Psoas muscle (tissue), 8 donors: ENCODE results near the gene P2RY13. TPM values are rescaled to one million over a fixed set of nuclear protein-coding genes. Genes with fewer than 3 reads are reported as not detected.

Experiments
- ATAC-seq, 4 donors: fragments of 200-7000 bp; cut with Tn5 transposase; one replicate each; pipeline ENCODE4 v1.9.1; 2020; ENCODE audit warnings: moderate library complexity in 3 of 4, mild to moderate bottlenecking in 2 of 4
- DNase-seq, 2 donors: peaks; one replicate each; pipeline ENCODE4 v3.0.0-alpha.2; 2020
- H3K27ac ChIP-seq: fragments of 200-600 bp; one replicate; pipeline ENCODE4 v1.8.0; 2022
- H3K27me3 ChIP-seq, 3 donors: fragments of 200-600 bp in 1 of 3; one replicate each; pipeline versions ENCODE4 v1.6.1 to v1.8.0; 2013 to 2022; ENCODE audit warnings: low read length in 2 of 3, mild to moderate bottlenecking in 2 of 3, moderate library complexity in 1 of 3; ENCODE audit not compliant: insufficient read depth in 3 of 3
- H3K36me3 ChIP-seq, 2 donors: fragments of 200-600 bp in 1 of 2; one replicate each; pipeline versions ENCODE4 v1.6.1 to v1.8.0; 2013 to 2022; ENCODE audit warnings: low read depth in 1 of 2, mild to moderate bottlenecking in 1 of 2, moderate library complexity in 1 of 2; ENCODE audit not compliant: insufficient read depth in 1 of 2
- H3K4me1 ChIP-seq: fragments of 200-600 bp; one replicate; pipeline ENCODE4 v1.8.0; 2022
- H3K4me3 ChIP-seq: fragments of 200-600 bp; one replicate; pipeline ENCODE4 v1.8.0; 2022; ENCODE audit warnings: mild to moderate bottlenecking
- H3K9me3 ChIP-seq: fragments of 200-600 bp; one replicate; pipeline ENCODE4 v1.8.0; 2022
- WGBS, 3 donors: extraction: QIAGEN DNeasy Blood & Tissue Kit; methylation state at CpG; one replicate each; pipeline versions ENCODE4 v1.1.6 to v1.1.7; 2013; 5-methylcytosine and 5-hydroxymethylcytosine counted together
- intact Hi-C, 2 donors: fragments of 100-400 bp; cut with DNase I; formaldehyde crosslinking; loops; one replicate each; pipeline versions ENCODE4 v1.11.0 to v1.14.2; 2022
- polyA plus RNA-seq, 3 donors: library from polyadenylated mRNA; stranded (reverse); fragments of 200-250 nt; gene quantifications; one replicate each; pipeline ENCODE4 v1.2.3, GENCODE V29; 2013
- total RNA-seq, 4 donors: library from RNA; stranded (reverse); fragmentation: NEBNext Ultra II Directional in 2 of 4; extraction: Animal tissue kit (Norgen Biotek cat#: 25700) in 2 of 4; gene quantifications; one replicate each; pipeline versions ENCODE4 v1.2.1 to v1.2.4, GENCODE V29; 2021 to 2023
- TF ChIP-seq, protein P1 (sequence below): fragments of 200-600 bp; IDR thresholded peaks from one replicate; pipeline ENCODE4 v1.8.0; 2022; ENCODE audit warnings: antibody characterized with exemption
- donor health status: healthy with polysubstance abuse.
- donor health status: DM: no; HTN: no; CAD: no; lungs with moderate emphysema.
- donor health status: Bipolar disorder and iron deficiency.
- donor health status: healthy.
- donor health status: DM: yes; HTN: yes; CAD: no.
- donor health status: DM: no; HTN: no; CAD: no.
- donor health status: DM: no; HTN: no; CAD: no.
- donor health status: DM: yes; HTN: yes; CAD: no.

The P2RY13 gene
- total and polyA plus RNA-seq, 7 donors = 0.03 to 0.88 (median 0.28) TPM

DNA sequence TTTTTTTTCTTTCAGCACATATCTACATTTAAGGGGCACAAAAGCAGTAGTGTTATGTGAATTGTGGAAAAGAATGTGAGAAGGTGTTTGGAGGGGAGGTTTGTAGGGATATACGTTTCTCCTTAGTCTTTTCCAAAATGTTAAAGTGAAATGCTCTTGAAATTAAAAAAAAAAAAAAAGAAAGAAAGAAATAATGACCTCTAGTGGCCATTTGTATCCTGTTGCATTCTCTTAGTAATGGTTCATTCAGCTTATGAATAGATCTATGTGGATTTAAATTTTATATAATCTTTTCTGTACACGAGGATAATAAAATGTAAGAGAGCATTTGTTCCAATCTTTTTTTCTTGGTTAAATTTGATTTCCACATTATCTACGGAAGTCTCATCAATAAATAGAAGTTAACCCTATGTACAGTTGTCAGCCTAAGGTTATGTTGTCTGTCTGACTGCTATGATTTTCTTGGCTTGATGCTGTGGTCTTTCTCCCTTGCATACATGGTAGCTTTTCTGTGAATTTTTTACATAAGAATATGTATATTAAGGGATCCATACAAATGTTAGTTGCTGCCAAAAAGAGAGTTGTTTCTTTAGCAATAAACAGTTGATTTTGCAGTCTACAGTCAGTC is 1.7 kb downstream of the P2RY13 start:
- WGBS, 3 donors = 20 to 33% (median 23%) methylated on average over 3 of the region's 3 CpGs

DNA sequence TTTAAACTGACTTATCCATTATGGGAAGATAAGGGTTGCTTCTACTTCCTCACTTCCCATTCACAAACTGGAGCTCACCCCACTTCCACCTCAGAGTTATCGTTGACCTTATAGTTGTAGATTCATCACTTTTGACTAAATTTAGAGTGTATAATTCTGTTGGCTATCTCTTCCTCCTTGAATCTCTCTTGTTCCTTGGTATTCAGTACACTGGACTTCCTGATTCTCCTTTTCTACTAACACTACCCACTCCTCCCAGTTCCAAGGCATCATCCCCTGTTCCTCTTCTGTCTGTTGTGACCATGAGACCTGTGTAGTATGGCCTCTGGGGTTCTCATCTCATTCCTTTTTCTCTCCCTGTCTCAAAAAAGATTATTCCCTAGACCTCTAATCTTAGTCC is 6.8 kb downstream of the P2RY13 start:
- ATAC-seq = no peak

More for the DNA sequence above, 1.7 kb downstream of the P2RY13 start:
- Histone ChIP-seq H3K27ac (no peak overlapping the region), H3K9me3 (no peaks in the 10 kb centered on the region), H3K36me3 (no peaks in the 10 kb centered on the region), H3K4me3 (no peak overlapping the region), H3K4me1 (no peaks in the 10 kb centered on the region), H3K27me3 (no peaks in the 10 kb centered on the region)
- TF ChIP-seq, protein P1, sequence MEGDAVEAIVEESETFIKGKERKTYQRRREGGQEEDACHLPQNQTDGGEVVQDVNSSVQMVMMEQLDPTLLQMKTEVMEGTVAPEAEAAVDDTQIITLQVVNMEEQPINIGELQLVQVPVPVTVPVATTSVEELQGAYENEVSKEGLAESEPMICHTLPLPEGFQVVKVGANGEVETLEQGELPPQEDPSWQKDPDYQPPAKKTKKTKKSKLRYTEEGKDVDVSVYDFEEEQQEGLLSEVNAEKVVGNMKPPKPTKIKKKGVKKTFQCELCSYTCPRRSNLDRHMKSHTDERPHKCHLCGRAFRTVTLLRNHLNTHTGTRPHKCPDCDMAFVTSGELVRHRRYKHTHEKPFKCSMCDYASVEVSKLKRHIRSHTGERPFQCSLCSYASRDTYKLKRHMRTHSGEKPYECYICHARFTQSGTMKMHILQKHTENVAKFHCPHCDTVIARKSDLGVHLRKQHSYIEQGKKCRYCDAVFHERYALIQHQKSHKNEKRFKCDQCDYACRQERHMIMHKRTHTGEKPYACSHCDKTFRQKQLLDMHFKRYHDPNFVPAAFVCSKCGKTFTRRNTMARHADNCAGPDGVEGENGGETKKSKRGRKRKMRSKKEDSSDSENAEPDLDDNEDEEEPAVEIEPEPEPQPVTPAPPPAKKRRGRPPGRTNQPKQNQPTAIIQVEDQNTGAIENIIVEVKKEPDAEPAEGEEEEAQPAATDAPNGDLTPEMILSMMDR = peak; percentile 52
- intact Hi-C loops = loop anchor here in 1 of 2 donors (5.0 kb wide), 1 partner anchor 100 kb away; no protein-coding TSS in a partner anchor
- DNase-seq = no peak
- peak in 1 of 4 donors; percentile 62 for ATAC-seq

DNA sequence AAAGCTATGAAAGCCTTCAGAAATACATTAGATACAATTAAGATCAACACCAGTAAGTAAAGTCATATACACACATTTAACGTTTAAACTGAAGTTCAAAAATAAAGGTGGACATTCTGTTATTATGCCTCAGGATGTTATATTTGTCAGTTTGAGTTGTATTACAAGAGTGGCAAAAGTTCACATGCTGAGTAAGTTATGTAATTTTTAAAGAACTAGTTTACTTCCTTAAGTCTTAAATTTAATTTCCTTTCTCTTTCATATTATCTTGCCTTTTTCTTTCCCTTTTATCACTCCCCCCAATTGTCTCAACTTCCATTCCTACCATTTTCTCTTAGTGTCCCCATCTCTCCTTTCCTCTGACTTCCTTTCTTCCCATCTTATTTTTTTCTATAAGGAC is 7.8 kb downstream of the P2RY13 start:
- H3K27me3 ChIP-seq = no peaks in the 10 kb centered on the region
- no peak overlapping the region for H3K27ac ChIP-seq
- H3K9me3 ChIP-seq = no peaks in the 10 kb centered on the region
- ATAC-seq (no peak), DNase-seq (no peak)
- 72 to 80% (median 78%) methylated on average over 1 of the region's 1 CpG for WGBS, 3 donors
- intact Hi-C loops = no loop called here
- no peaks in the 10 kb centered on the region for H3K36me3 ChIP-seq
- no peak overlapping the region for H3K4me3 ChIP-seq
- no peaks in the 10 kb centered on the region for H3K4me1 ChIP-seq
- TF ChIP-seq, protein P1 = no peak

More for the DNA sequence above, 6.8 kb downstream of the P2RY13 start:
- H3K4me3 ChIP-seq = no peak overlapping the region
- H3K9me3 ChIP-seq = no peaks in the 10 kb centered on the region
- DNase-seq = no peak
- H3K27ac ChIP-seq = no peak overlapping the region
- no peaks in the 10 kb centered on the region for H3K36me3 ChIP-seq
- TF ChIP-seq, protein P1 = no peak
- no peaks in the 10 kb centered on the region for H3K4me1 ChIP-seq
- intact Hi-C loops = no loop called here
- no peaks in the 10 kb centered on the region for H3K27me3 ChIP-seq
- 91 to 100% (median 100%) methylated on average over 1 of the region's 1 CpG for WGBS, 3 donors

DNA sequence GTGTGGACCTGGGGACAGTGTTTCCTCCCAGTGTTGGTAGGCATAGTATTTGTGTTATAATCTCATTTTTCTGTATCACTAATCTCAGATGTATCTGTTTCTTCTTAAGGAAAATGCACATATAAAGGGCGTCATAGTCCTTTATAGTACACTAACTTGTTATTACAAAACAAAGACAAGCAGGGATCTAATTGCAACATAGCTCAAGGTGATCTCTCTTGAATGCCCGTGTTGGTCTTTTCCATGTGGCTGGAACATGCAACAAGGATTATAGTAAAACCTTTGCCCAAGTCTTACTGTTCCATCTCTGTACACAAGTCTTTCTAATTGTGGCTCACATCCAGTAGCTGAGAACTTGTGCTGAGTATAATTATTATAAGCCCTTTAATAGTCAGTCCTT is 9.2 kb downstream of the P2RY13 start:
- DNase-seq = no peak
- H3K4me3 ChIP-seq = no peak overlapping the region
- no peaks in the 10 kb centered on the region for H3K9me3 ChIP-seq
- no peaks in the 10 kb centered on the region for H3K27me3 ChIP-seq
- no peaks in the 10 kb centered on the region for H3K4me1 ChIP-seq
- 70 to 85% (median 75%) methylated on average over 2 of the region's 2 CpGs for WGBS, 3 donors
- no peak overlapping the region for H3K27ac ChIP-seq
- ATAC-seq = peak in 1 of 4 donors; percentile 42
- H3K36me3 ChIP-seq = no peaks in the 10 kb centered on the region
- TF ChIP-seq, protein P1 = no peak
- intact Hi-C loops = no loop called here

DNA sequence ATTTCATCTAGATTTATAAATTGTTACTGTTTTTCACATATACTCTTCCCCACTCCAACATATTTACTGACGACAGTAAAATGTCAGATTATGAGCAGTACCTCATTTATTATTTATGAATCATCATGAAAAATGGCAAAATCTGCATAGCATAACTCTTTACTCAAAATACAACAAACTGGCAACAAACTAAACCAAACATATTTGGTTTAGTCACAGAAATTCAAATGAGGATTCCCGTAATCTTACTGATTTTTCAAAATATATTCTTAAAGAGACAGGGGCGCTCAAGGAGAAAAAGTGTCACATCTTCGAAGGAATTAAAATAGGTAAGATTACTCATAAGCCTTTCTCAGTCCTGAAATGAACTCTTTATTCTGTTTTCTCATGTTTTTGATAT is 9.7 kb downstream of the P2RY13 start:
- 77 to 79% (median 79%) methylated on average over 4 of the region's 4 CpGs for WGBS, 3 donors
- no peak overlapping the region for H3K27ac ChIP-seq
- no peak for ATAC-seq
- no peak for DNase-seq
- no peaks in the 10 kb centered on the region for H3K9me3 ChIP-seq
- intact Hi-C loops = no loop called here
- no peak overlapping the region for H3K4me3 ChIP-seq
- H3K4me1 ChIP-seq = no peaks in the 10 kb centered on the region
- TF ChIP-seq, protein P1 = no peak
- H3K36me3 ChIP-seq = no peaks in the 10 kb centered on the region
- H3K27me3 ChIP-seq = no peaks in the 10 kb centered on the region
